Caco-2 (cell line): ENCODE measurements around the gene WNK4. TPM values are rescaled to one million over a fixed set of nuclear protein-coding genes. Genes with fewer than 3 reads are reported as not detected.

Experiments
- BruUV-seq: library from RNA; stranded (reverse); fragments of 400-500 nt; replicated peaks from 2 replicates; lab custom pipeline; 2021; lab: Mats Ljungman, UMichigan
- CTCF ChIA-PET: fragments of 300-600 bp; sonication (Branson Sonifier 250); formaldehyde crosslinking; loops from one replicate; lab custom pipeline; 2022; ENCODE audit warnings: antibody characterized with exemption; lab: Charles Lee
- POLR2A ChIA-PET: fragments of 300-600 bp; sonication (Branson Sonifier 250); formaldehyde crosslinking; loops from one replicate; lab custom pipeline; 2022; ENCODE audit warnings: antibody characterized with exemption; lab: Charles Lee
- DNase-seq, 2 experiments: peaks; one replicate each; pipeline versions ENCODE4 v3.0.0 to v3.0.0-alpha.2; 2020 to 2022
- H3K27me3 ChIP-seq: replicated peaks from 2 replicates; pipeline ENCODE4 v1.6.0; 2011; ENCODE audit warnings: low read length; ENCODE audit not compliant: control insufficient read depth, insufficient read depth
- H3K36me3 ChIP-seq: 2 replicates; pipeline ENCODE4 v1.5.1; 2011; ENCODE audit warnings: low read length; ENCODE audit not compliant: control insufficient read depth, insufficient read depth
- H3K4me1 ChIP-seq: fragments of 250-450 bp; sonication (Bioruptor Pico); 2 replicates; pipeline ENCODE4 v1.5.1; 2020; ENCODE audit warnings: mild to moderate bottlenecking
- H3K4me3 ChIP-seq: 2 replicates; pipeline ENCODE4 v1.5.1; 2011; ENCODE audit warnings: low read depth, mild to moderate bottlenecking, control low read depth, low read length
- H3K9me3 ChIP-seq: fragments of 250-450 bp; sonication (Bioruptor Pico); 2 replicates; pipeline ENCODE4 v1.5.1; 2020; ENCODE audit warnings: mild to moderate bottlenecking, moderate library complexity
- H3K27ac Mint-ChIP-seq: one replicate; pipeline ENCODE4 v1.8.0; 2022; ENCODE audit warnings: mixed read lengths; ENCODE audit not compliant: unreplicated experiment
- H3K27me3 Mint-ChIP-seq: one replicate; pipeline ENCODE4 v1.8.0; 2022; ENCODE audit warnings: mixed read lengths; ENCODE audit not compliant: insufficient read depth, unreplicated experiment
- H3K36me3 Mint-ChIP-seq: one replicate; pipeline ENCODE4 v1.8.0; 2022; ENCODE audit warnings: mild to moderate bottlenecking, mixed read lengths; ENCODE audit not compliant: insufficient read depth, unreplicated experiment
- H3K4me1 Mint-ChIP-seq: one replicate; pipeline ENCODE4 v1.8.0; 2022; ENCODE audit warnings: low read depth, mixed read lengths; ENCODE audit not compliant: unreplicated experiment
- H3K4me3 Mint-ChIP-seq: one replicate; pipeline ENCODE4 v1.8.0; 2022; ENCODE audit warnings: mild to moderate bottlenecking, moderate library complexity, mixed read lengths; ENCODE audit not compliant: unreplicated experiment
- H3K9me3 Mint-ChIP-seq: one replicate; pipeline ENCODE4 v1.8.0; 2022; ENCODE audit warnings: mixed read lengths; ENCODE audit not compliant: unreplicated experiment
- intact Hi-C: fragments of 100-400 bp; cut with micrococcal nuclease; formaldehyde crosslinking; loops from one replicate; pipeline ENCODE4 v1.10.0; 2022; ENCODE audit not compliant: unreplicated experiment
- total RNA-seq: library from RNA; stranded (reverse); gene quantifications from 2 replicates; pipeline ENCODE4 v1.2.3, GENCODE V29; 2022
- TF ChIP-seq, protein P1 (sequence below), 2 experiments: fragments of 200-600 bp in 1 of 2; IDR thresholded peaks; 1 replicate in 1 of 2; 2 replicates in 1 of 2; pipeline versions ENCODE4 v1.5.1 to v1.8.0; 2011 to 2022; ENCODE audit warnings: antibody characterized with exemption in 1 of 2, control low read depth in 1 of 2, inconsistent platforms in 1 of 2, low read depth in 1 of 2, low read length in 1 of 2, mild to moderate bottlenecking in 1 of 2, moderate library complexity in 1 of 2; ENCODE audit not compliant: insufficient read depth in 1 of 2, severe bottlenecking in 1 of 2, unreplicated experiment in 1 of 2

Gene WNK4
- total RNA-seq, 1 experiment from 2014 or later = 4.1 TPM

DNA sequence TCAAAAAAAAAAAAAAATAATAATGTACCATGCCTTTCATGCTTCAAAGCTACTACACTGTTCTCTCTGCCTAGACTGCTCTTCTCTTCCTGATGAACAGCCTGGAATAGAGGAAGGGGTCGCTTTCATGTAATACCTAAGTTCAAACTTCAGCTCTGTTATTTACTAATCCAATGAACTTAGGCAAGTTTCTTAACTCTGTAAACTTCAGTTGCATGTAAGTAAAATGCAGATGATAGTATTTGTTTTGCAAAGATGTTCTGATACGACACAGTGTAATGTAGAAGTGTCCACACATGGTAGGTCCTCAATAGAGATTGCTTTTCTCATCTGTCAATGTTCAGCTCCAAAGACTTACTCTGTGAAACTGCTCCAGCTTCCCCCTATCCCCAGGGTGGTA, 11.5 kb downstream of the WNK4 start:
- H3K9me3 ChIP-seq = no peaks in the 10 kb centered on the region
- ChIA-PET CTCF (no interaction called here), POLR2A (no interaction called here)
- no peak overlapping the region for H3K4me3 Mint-ChIP-seq
- H3K4me3 ChIP-seq = no peak overlapping the region
- no peaks in the 10 kb centered on the region for H3K27me3 Mint-ChIP-seq
- intact Hi-C loops = no loop called here
- DNase-seq = no peak
- H3K36me3 Mint-ChIP-seq = no peaks in the 10 kb centered on the region
- TF ChIP-seq, protein P1, sequence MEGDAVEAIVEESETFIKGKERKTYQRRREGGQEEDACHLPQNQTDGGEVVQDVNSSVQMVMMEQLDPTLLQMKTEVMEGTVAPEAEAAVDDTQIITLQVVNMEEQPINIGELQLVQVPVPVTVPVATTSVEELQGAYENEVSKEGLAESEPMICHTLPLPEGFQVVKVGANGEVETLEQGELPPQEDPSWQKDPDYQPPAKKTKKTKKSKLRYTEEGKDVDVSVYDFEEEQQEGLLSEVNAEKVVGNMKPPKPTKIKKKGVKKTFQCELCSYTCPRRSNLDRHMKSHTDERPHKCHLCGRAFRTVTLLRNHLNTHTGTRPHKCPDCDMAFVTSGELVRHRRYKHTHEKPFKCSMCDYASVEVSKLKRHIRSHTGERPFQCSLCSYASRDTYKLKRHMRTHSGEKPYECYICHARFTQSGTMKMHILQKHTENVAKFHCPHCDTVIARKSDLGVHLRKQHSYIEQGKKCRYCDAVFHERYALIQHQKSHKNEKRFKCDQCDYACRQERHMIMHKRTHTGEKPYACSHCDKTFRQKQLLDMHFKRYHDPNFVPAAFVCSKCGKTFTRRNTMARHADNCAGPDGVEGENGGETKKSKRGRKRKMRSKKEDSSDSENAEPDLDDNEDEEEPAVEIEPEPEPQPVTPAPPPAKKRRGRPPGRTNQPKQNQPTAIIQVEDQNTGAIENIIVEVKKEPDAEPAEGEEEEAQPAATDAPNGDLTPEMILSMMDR (IDR thresholded peaks at IDR 0.05; ENCODE audit: insufficient read depth in 1 of 2, low read depth in 1 of 2, low read length in 1 of 2, severe bottlenecking in 1 of 2, unreplicated experiment in 1 of 2) = no peak
- BruUV-seq = no TSS peak
- peaks cover 10% of the 10 kb centered on the region for H3K9me3 Mint-ChIP-seq
- no peaks in the 10 kb centered on the region for H3K4me1 Mint-ChIP-seq
- H3K27me3 ChIP-seq = no peaks in the 10 kb centered on the region
- peaks cover under 1% of the 10 kb centered on the region; the same call in 1 of the 2 replicates for H3K4me1 ChIP-seq
- H3K36me3 ChIP-seq = peaks cover 1% of the 10 kb centered on the region; the same call in 1 of the 2 replicates
- H3K27ac Mint-ChIP-seq = no peak overlapping the region

DNA sequence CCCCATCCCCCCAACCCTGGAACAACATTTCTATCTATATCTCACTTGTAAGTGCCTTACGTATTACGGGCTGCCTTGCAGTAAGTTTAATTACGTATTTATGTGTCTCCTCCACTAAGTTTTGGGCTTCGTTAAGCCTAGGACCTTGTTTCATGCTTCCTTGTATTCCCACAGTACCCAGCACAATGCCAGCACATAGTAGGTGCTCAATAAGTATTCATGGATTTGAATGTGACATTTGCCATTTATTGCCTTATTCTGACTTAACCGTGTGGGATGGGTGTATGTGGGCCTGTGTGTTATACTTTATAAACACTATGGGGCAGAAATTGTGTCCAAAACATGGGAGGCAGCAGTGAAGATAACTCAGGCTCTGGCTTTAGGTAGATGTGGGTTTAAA, 12.1 kb downstream of the WNK4 start:
- CTCF ChIA-PET = no interaction called here
- Histone ChIP-seq H3K4me3 (no peak overlapping the region), H3K4me1 (peaks cover 6% of the 10 kb centered on the region), H3K9me3 (no peaks in the 10 kb centered on the region), H3K27me3 (no peaks in the 10 kb centered on the region), H3K36me3 (peaks cover 1% of the 10 kb centered on the region; the same call in 1 of the 2 replicates)
- no peak for DNase-seq
- intact Hi-C loops = no loop called here
- H3K27me3 Mint-ChIP-seq = no peaks in the 10 kb centered on the region
- POLR2A ChIA-PET = no interaction called here
- no peaks in the 10 kb centered on the region for H3K4me1 Mint-ChIP-seq
- TF ChIP-seq, protein P1 (IDR thresholded peaks at IDR 0.05; ENCODE audit: insufficient read depth in 1 of 2, low read depth in 1 of 2, low read length in 1 of 2, severe bottlenecking in 1 of 2, unreplicated experiment in 1 of 2) = no peak
- H3K9me3 Mint-ChIP-seq = peaks cover 10% of the 10 kb centered on the region
- H3K36me3 Mint-ChIP-seq = no peaks in the 10 kb centered on the region
- BruUV-seq = no TSS peak
- no peak overlapping the region for H3K27ac Mint-ChIP-seq
- H3K4me3 Mint-ChIP-seq = no peak overlapping the region

GRCh38 chr17:42795061-42795460, 14.7 kb downstream of the WNK4 start:
- no peak overlapping the region for H3K4me3 Mint-ChIP-seq
- CTCF ChIA-PET = no interaction called here
- H3K36me3 Mint-ChIP-seq = peaks cover 6% of the 10 kb centered on the region

More at GRCh38 chr17:42795061-42795460, 14.7 kb downstream of the WNK4 start:
- Mint-ChIP-seq H3K27me3 (no peaks in the 10 kb centered on the region), H3K4me1 (peaks cover 8% of the 10 kb centered on the region), H3K9me3 (peaks cover 5% of the 10 kb centered on the region), H3K27ac (no peak overlapping the region)
- DNase-seq = no peak
- H3K9me3 ChIP-seq = no peaks in the 10 kb centered on the region
- no peaks in the 10 kb centered on the region for H3K27me3 ChIP-seq
- H3K4me1 ChIP-seq = peaks cover 10% of the 10 kb centered on the region
- no peak overlapping the region for H3K4me3 ChIP-seq
- no TSS peak for BruUV-seq
- peaks cover 1% of the 10 kb centered on the region; the same call in 1 of the 2 replicates for H3K36me3 ChIP-seq
- TF ChIP-seq, protein P1 (IDR thresholded peaks at IDR 0.05; ENCODE audit: insufficient read depth in 1 of 2, low read depth in 1 of 2, low read length in 1 of 2, severe bottlenecking in 1 of 2, unreplicated experiment in 1 of 2) = no peak
- POLR2A ChIA-PET = no interaction called here
- intact Hi-C loops = no loop called here
